ENCODE data around the gene NFE2L3. TPM values are rescaled to one million over a fixed set of nuclear protein-coding genes. Genes with fewer than 3 reads are reported as not detected.

Gene NFE2L3
- total RNA-seq, 2 experiments from 2014 or later, result 9.7 to 10.4 TPM

Other genes starting within 250 kb of the NFE2L3 start
- gene HNRNPA2B1, start 48.5 kb downstream of the NFE2L3 start, total RNA-seq, result 100 to 1,000 TPM; 882 to 899 TPM
- 100 to 1,000 TPM; 254 to 269 TPM for gene CBX3, start 49.5 kb downstream of the NFE2L3 start, total RNA-seq
- gene SNX10, start 139.7 kb downstream of the NFE2L3 start, total RNA-seq, result 10 to 100 TPM; 39.2 to 42.7 TPM